NCI-H2196 (cell line): ENCODE measurements around the gene GDPGP1.
A peak's percentile ranks its signal among the peaks of the same experiment; 100 is the strongest.

Experiments used
- DNase-seq: peaks from one replicate; lab custom pipeline; 2025; ENCODE audit not compliant: unreplicated experiment; lab: John Stamatoyannopoulos, UW

GDPGP1 gene

DNA sequence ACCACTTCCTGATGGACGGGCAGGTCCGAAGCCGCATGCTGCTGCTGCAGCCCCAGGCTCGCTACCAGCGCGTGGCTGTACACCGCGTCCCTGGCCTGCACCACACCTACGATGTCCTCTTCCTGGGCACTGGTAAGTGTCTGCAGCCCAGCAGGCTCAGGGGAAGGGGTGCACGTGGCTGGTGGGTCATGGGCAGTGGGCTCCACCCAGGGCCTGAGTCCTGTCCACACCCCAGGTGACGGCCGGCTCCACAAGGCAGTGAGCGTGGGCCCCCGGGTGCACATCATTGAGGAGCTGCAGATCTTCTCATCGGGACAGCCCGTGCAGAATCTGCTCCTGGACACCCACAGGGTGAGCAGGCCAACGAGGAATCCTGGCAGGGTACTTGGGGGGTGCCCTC lies 9.0 kb upstream of the GDPGP1 start:
- no peak for DNase-seq

DNA sequence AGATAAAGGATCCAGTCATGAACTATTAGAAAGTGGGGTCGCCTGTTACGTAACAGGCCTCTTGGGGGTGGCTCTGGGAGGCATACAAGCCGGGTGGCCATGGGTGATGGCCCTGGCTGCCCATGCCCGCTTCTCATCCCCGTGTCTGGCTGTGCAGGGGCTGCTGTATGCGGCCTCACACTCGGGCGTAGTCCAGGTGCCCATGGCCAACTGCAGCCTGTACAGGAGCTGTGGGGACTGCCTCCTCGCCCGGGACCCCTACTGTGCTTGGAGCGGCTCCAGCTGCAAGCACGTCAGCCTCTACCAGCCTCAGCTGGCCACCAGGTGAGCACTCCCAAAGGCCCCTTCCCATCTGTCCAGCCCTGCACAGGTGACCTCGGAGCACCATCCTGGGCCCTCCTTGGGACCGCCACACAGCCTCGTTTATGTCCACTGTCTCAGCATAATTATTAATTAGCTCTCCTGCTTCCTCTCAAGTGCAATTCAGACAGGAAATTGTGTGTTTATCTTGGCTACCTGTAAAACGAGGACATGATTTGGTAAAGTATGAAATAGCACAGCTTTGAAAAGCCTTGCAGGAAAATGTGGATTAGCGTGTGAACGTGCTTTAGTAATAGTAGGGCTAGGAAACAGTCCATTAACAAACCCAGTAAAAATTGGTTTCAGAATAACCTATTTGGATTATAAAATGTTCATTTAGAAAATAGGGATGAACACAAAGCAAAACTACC lies 8.3 kb upstream of the GDPGP1 start:
- DNase-seq = no peak

DNA sequence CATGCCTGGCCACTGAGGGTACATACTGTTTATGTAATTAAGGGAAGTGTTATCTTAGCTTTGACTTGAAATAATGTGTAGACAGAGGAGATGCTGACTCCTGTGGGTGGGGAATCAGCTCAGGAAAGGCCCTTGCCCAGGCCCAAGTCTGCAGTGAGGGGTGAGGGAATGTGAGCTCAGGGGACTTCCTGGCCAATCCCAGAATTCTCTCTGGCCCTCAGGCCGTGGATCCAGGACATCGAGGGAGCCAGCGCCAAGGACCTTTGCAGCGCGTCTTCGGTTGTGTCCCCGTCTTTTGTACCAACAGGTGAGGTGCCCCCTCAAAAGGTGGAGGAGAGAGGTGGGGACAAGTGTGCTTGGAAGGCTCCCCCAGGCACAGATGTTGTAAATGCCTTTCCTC lies 6.7 kb upstream of the GDPGP1 start:
- DNase-seq = no peak

DNA sequence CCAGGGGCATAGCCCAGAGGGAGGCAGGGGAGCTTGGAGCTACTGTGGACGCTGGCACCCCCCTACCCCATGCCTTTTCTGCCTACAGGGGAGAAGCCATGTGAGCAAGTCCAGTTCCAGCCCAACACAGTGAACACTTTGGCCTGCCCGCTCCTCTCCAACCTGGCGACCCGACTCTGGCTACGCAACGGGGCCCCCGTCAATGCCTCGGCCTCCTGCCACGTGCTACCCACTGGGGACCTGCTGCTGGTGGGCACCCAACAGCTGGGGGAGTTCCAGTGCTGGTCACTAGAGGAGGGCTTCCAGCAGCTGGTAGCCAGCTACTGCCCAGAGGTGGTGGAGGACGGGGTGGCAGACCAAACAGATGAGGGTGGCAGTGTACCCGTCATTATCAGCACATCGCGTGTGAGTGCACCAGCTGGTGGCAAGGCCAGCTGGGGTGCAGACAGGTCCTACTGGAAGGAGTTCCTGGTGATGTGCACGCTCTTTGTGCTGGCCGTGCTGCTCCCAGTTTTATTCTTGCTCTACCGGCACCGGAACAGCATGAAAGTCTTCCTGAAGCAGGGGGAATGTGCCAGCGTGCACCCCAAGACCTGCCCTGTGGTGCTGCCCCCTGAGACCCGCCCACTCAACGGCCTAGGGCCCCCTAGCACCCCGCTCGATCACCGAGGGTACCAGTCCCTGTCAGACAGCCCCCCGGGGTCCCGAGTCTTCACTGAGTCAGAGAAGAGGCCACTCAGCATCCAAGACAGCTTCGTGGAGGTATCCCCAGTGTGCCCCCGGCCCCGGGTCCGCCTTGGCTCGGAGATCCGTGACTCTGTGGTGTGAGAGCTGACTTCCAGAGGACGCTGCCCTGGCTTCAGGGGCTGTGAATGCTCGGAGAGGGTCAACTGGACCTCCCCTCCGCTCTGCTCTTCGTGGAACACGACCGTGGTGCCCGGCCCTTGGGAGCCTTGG lies 5.9 kb upstream of the GDPGP1 start:
- no peak for DNase-seq

DNA sequence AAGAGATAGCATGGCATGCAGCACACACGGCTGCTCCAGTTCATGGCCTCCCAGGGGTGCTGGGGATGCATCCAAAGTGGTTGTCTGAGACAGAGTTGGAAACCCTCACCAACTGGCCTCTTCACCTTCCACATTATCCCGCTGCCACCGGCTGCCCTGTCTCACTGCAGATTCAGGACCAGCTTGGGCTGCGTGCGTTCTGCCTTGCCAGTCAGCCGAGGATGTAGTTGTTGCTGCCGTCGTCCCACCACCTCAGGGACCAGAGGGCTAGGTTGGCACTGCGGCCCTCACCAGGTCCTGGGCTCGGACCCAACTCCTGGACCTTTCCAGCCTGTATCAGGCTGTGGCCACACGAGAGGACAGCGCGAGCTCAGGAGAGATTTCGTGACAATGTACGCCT lies 5.0 kb upstream of the GDPGP1 start:
- no peak for DNase-seq

DNA sequence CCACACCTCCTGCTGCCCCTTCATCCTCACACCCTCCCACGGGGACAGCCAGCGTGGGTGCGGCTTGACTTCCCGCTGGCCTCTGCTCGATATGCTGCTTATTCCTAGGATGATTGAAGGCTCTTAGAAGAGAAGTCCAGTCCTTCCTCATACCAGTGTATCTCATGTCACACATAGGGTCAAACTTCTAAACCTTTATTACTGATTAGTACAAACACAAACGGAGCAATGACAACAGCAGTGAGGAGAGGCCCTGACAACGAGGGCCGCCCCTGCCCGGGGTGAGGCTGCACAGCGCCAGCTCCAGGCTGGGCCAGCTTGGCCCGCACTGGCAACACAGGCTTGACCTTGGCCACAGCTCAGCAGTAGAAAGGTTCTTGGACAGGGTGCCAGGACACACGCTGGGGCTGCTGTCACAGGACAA lies 3.9 kb upstream of the GDPGP1 start:
- DNase-seq = no peak

DNA sequence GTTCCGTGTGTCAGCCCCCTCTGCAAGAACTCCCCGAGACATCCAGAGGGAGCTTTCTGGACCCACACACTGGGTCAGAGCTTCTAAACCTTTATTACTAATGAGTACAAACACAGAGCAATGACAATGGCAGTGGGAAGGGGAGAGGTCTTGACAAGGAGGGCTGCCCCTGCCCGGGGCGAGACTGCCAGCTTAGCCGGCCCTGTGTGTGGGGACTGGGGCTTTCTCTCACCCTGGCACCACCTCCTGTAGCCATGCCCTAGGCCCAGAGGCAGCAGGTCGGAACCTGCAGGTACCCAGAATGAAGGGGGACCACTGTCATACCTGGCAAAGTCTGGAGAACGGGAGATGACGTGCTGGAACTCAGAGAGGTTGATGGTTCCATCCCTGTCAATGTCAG lies 3.4 kb upstream of the GDPGP1 start:
- DNase-seq = no peak

DNA sequence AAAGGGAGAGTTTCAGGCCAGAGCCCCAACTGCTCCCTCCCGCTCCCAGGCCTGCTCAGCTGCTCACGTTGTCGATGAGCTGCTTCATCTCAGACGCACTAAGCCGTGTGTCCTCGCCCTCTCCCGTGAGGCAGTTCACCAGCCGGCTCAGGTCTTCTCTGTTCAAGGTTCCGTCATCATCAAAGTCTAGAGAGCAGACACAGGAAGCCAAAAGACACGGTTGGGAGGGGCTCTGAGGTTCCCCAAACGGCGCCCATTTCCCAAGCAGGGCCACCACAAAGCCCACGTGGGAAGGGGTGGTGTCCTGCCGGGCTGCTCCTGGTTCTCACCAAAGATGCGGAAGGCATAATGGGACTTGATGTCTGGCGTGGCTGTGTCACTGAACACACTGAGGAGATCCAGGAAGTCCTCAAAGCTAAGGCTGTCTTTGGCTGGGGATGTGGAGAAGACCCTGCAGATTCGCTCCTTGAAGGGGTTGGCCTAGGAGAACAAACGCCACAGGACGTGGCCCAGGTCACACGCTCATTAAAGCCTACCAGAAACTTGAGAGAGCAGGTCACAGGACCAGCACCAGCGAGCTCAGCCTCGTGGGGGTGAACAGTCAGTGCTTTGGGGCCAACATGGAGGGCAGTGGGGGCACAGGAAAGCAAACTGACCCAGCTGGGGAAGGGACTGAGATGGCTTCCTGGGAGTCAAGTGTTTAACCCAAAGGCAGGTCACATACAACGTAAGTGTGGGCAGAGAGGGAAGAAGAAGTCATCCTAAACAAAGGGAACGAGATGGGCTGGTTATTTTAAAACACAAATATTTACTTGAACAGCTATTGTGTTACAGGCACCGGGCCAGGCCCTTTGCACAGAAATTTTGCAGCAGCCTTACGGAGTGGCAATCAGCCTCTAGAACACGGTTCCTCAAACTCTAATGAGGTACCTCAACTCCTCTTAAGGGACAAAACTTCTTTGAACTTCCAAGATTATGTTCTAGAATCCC lies 2.7 kb upstream of the GDPGP1 start:
- DNase-seq = no peak

DNA sequence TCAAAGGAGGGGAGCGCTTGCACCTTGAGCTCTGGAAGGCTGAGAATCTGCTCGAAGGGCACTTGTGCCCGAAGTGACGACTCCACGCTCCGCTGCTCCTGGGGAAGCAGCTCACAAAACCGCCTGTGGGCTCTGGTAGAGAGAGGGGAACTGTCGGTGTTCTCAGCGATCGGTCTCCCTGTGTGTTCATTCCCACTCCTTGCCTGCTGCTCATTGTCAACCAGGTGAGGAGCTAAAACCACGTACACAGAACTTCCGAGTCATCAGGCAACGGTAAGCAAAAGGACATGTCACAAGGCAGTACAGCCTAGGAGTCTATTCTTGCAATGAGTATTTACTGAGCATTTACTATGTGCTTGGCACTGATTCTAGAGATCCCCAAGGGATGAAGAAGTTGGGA lies 1.8 kb upstream of the GDPGP1 start:
- DNase-seq = no peak

DNA sequence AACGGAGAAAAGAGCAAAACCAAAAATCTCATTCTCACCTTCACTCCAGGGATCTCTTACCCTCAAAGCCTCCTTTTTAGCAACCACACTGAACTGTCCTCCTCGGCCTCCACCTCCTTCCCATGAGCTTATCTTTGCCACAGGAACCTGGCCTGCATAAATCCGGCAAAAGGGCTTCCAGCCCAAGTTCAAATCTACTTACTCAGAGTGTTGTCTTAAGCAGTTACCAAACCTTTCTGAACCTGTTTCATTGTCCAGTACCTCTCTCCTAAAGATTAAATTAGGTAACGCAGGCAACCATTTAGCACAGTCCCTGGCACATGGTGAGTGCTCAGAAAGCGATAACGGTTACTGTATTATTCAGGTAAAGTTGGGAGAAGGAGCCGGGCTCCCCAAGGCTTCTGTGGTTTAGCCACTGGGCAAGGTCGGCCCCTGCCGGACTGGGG lies 1.0 kb upstream of the GDPGP1 start:
- DNase-seq = no peak

DNA sequence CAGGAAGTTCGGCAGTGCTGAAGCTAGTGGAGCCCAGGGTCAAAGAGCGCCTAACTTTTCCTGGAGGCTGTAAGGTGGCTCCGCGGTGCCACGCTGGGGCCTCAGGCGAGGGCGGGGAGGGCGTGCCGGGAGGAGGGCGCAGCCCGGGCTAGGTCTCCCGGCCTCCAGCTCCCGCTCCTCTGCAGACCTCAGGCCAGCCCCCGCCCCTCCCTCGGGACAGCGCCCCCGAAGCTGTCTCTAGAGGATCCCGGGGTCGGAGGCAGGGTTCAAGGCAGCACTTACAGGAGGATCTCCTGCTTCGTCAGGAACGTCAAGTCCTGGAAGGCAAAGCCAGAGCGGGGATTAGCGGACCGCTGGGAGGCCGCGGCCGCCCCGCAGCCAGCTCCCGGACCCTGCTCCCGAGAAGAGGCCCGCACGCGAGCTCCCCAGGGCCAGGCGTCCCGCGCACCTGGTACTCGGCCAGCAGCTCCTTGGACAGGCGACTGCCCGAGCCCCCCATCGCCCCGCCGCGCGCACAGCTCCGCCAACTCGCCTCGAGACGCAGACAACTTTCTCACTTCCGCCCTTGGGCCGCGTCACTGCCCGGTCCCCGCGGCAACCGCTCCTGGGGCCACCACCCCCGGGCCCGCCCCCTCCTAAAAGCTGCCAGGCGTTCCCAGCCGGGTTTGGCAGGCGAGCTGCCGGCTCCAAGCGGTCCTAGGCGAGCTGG lies 468 bp upstream of the GDPGP1 start, which contains the start of gene CIB1:
Gene CIB1, minus strand, starts transcription at position 555 of the 709 bp plus-strand sequence. Its CDS starts 56 bp downstream, at position 499.
- DNase-seq = peak; percentile 89

DNA sequence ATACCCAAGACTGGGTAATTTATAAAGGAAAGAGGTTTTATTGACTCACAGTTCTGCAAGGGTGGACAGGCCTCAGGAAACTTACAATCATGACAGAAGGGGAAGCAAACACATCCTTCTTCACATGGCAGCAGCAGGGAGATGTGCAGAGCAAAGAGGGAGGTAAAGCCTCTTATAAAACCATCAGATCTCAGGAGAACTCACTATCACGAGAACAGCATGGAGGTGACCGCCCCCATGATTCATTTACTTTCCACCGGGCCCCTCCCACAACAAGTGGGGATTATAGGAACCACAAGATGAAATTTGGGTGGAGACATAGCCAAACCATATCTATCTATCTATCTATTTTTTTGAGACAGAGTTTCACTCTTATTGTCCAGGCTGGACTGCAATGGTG lies 5.4 kb downstream of the GDPGP1 start:
- DNase-seq = no peak

DNA sequence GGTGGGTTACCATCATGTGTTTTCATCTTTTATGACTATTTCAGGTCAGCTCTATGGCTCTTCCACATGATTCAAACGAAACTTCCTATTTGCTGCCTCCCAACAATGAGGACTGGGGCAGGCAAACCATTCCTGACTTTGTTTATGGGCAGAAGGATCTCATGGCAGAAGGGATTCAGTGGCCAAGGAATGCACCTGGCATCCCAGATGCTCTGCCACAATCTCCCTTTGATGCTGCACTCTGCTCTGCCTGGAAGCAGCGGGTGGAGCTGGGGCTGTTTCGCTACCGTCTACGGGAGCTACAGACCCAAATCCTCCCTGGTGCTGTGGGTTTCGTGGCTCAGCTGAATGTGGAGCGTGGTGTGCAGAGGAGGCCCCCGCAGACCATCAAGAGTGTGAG lies 6.8 kb downstream of the GDPGP1 start:
- DNase-seq = no peak

DNA sequence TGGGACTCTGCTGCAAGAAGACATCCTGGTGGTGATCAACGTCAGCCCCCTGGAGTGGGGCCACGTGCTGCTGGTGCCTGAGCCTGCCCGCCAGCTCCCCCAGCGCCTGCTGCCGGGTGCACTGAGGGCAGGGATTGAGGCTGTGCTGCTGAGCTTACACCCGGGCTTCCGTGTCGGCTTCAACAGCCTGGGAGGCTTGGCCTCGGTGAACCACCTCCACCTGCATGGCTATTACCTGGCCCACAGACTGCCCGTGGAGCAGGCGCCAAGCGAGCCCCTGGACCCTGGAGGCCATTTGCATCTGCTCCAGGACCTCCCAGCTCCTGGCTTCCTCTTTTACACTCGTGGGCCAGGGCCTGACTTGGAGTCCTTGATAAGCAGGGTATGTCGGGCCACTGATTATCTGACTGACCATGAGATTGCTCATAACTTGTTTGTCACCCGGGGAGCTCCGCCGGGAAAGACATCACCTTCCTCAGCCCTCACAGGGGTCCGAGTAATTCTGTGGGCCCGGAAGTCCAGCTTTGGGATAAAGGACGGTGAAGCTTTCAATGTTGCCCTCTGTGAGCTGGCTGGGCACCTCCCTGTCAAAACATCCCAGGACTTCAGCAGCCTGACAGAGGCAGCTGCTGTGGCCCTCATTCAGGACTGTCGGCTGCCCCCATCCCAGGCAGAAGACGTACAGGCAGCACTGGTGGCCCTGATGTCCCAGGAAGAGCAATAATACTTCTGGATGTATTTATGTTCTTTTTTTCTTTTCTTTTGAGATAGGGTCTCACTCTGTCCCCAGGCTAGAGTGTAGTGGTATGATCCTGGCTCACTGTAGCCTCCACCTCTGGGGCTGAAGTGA lies 7.6 kb downstream of the GDPGP1 start:
- no peak for DNase-seq

DNA sequence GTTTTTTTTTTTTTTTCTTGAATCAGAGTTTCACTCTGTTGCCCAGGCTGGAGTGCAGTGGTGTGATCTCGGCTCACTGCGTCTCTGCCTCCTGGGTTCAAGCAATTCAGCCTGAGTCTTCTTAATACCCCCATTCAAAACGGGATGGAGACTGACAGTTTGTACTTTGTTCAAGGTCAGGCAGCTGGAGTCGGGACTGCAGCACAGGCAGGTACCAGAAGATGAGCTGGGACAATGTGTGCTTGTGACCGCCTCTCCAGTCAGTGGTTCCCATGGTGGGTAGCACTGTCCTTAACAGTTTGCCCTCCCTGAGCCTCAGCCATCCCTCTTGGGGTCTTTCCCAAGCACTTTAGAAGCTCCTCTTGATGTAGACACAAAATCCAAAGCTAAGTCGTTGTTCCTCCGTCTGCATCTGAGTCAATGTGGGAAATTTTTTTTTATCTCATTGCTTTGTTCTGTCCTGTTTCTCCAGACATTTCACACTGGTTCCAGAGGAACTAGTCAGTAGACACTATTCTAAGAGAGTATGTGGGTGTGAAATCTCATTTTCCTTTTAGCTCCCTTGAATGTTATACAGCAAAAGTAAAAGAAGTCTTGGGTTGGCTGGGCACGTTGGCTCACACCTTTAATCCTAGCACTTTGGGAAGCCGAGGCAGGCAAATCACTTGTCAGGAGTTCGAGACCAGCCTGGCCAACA lies 10.1 kb downstream of the GDPGP1 start:
- no peak for DNase-seq

DNA sequence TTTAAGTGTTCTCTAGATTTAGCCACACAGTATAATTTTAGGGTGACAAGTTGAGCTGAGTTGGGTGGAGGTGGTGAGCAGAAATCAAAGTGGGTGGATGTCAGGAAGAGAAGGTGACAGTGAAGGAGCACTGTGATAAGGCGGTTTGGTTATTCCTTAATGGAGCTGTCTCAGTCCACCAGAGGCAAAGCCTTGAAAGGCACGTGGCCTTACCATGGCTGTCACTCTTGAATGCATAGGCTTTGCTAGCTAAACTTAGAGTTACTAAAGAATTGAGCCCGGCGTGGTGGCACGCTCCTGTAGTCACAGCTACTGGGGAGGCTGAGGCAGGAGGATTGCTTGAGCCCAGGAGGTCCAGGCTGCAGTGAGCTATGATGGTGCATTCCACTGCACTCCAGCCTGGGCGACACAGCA lies 14.8 kb downstream of the GDPGP1 start:
- no peak for DNase-seq

DNA sequence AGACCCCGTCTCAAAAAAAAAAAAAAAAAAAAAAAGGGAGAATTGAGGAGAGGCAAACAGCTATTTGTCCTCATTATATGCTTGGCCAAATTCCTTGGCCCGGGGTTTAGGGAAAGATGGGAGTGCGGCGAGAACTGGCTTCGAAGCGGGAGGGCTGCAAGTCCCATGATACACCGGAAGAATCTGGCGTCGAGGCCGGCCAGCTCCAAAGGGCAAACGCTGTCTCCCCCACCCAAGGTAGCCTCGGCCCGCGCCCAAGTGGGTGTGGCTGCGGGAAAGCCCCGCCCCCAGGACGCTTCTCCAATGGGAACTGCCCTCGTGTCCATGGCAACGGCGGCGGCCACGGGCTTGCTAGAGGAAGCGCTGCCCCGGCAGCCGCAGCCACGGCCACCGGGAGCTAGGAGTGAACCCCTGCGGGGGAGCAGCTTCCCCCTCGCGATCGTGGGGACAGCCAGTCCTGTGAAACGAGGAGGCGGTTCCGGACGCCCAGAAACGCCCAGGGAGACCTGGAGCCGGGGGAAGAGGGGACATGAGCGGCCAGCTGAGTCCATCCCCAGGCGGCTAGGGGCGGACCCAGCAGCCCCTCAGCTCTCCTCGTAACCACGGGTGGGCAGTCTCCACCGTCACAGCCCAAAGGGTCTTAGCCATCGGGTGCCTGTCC lies 15.3 kb downstream of the GDPGP1 start, which contains the start of gene TTLL13:
Gene TTLL13, plus strand, starts transcription at position 354 of the 661 bp plus-strand sequence. CDS start 1,075 bp downstream, outside the sequence.
- peak; percentile 87 for DNase-seq

DNA sequence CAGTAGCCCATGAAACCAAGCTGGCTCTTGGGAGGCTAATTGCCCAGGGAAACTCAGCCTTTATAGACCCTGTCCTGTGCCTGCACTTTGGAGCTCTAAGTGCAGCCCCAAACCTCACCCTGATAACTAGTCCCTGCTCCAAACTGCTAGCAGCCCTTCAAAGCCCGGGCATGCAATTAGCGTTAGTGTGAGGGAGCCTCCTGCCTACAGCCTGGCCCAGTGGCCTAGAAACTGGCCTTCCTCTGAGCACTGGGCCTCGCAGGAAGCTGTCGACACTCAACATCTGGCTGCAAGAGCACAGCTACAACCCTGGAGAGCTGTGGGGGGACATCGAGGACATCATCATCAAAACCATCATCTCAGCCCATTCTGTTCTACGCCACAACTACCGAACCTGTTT lies 23.8 kb downstream of the GDPGP1 start:
- DNase-seq = no peak
